Mesenchymal stem cell (in vitro differentiated cells and primary cell): ENCODE results near the gene HCK. TPM values are rescaled to one million over a fixed set of nuclear protein-coding genes. Genes with fewer than 3 reads are reported as not detected.

Source experiments
- DNase-seq: peaks from one replicate; pipeline ENCODE4 v3.0.0-alpha.2; 2013
- H2AFZ ChIP-seq: one replicate; pipeline ENCODE4 v1.6.1; 2013; ENCODE audit warnings: low read depth, mild to moderate bottlenecking, control low read depth, inconsistent platforms, low read length, moderate library complexity
- H2AK5ac ChIP-seq: 2 replicates; pipeline ENCODE4 v1.6.1; 2013; ENCODE audit warnings: low read length, moderate library complexity, mild to moderate bottlenecking, inconsistent platforms; ENCODE audit not compliant: severe bottlenecking
- H2BK120ac ChIP-seq: one replicate; pipeline ENCODE4 v1.6.1; 2013; ENCODE audit warnings: low read depth, mild to moderate bottlenecking, inconsistent platforms, low read length, moderate library complexity
- H2BK12ac ChIP-seq, 2 experiments: one replicate each; pipeline ENCODE4 v1.6.1; 2013; ENCODE audit warnings: inconsistent platforms in 2 of 2, low read length in 2 of 2, mild to moderate bottlenecking in 2 of 2, moderate library complexity in 2 of 2, control low read depth in 1 of 2
- H2BK15ac ChIP-seq: one replicate; pipeline ENCODE4 v1.6.1; 2013; ENCODE audit warnings: mild to moderate bottlenecking, low read depth, inconsistent platforms; ENCODE audit not compliant: poor library complexity, severe bottlenecking
- H2BK5ac ChIP-seq: 2 replicates; pipeline ENCODE4 v1.6.1; 2013; ENCODE audit warnings: low read depth, mild to moderate bottlenecking, low read length, control low read depth, inconsistent platforms; ENCODE audit not compliant: poor library complexity, severe bottlenecking
- H3K14ac ChIP-seq, 2 experiments: one replicate each; pipeline ENCODE4 v1.6.1; 2013; ENCODE audit warnings: inconsistent platforms in 2 of 2, low read length in 2 of 2, control low read depth in 1 of 2, mild to moderate bottlenecking in 1 of 2, moderate library complexity in 1 of 2
- H3K18ac ChIP-seq, 2 experiments: one replicate each; pipeline ENCODE4 v1.6.1; 2013; ENCODE audit warnings: inconsistent platforms in 2 of 2, low read length in 2 of 2, control low read depth in 1 of 2, low read depth in 1 of 2, mild to moderate bottlenecking in 1 of 2
- H3K23ac ChIP-seq, 2 experiments: one replicate each; pipeline ENCODE4 v1.6.1; 2013; ENCODE audit warnings: inconsistent platforms in 2 of 2, low read length in 2 of 2, mild to moderate bottlenecking in 2 of 2, moderate library complexity in 2 of 2, control low read depth in 1 of 2
- H3K27ac ChIP-seq: 2 replicates; pipeline ENCODE4 v1.5.1; 2013; ENCODE audit warnings: mild to moderate bottlenecking, moderate library complexity, low read length, control low read depth, inconsistent platforms; ENCODE audit not compliant: poor library complexity, severe bottlenecking
- H3K27me3 ChIP-seq, 2 experiments: 2 replicates each; pipeline versions ENCODE4 v1.6.1 to v1.7.0; 2013; ENCODE audit warnings: low read length in 2 of 2, mild to moderate bottlenecking in 2 of 2, moderate library complexity in 2 of 2, control low read depth in 1 of 2, inconsistent platforms in 1 of 2; ENCODE audit not compliant: control insufficient read depth in 1 of 2, insufficient read depth in 1 of 2
- H3K36me3 ChIP-seq, 2 experiments: 2 replicates each; pipeline versions ENCODE4 v1.6.1 to v1.7.0; 2013; ENCODE audit warnings: low read length in 2 of 2, control low read depth in 1 of 2, inconsistent platforms in 1 of 2, low read depth in 1 of 2, mild to moderate bottlenecking in 1 of 2; ENCODE audit not compliant: insufficient read depth in 2 of 2, control insufficient read depth in 1 of 2
- H3K4ac ChIP-seq, 2 experiments: one replicate each; pipeline ENCODE4 v1.6.1; 2013; ENCODE audit warnings: inconsistent platforms in 2 of 2, low read length in 2 of 2, mild to moderate bottlenecking in 2 of 2, moderate library complexity in 2 of 2, control low read depth in 1 of 2, low read depth in 1 of 2
- H3K4me1 ChIP-seq: 2 replicates; pipeline ENCODE4 v1.6.1; 2013; ENCODE audit warnings: low read depth, low read length, control low read depth; ENCODE audit not compliant: control insufficient read depth, insufficient read depth
- H3K4me2 ChIP-seq: 2 replicates; pipeline ENCODE4 v1.6.1; 2013; ENCODE audit warnings: low read length, mild to moderate bottlenecking, inconsistent platforms; ENCODE audit not compliant: poor library complexity, severe bottlenecking
- H3K4me3 ChIP-seq, 2 experiments: 2 replicates each; pipeline versions ENCODE4 v1.5.1 to v1.7.0; 2013; ENCODE audit warnings: low read length in 2 of 2, mild to moderate bottlenecking in 2 of 2, control low read depth in 1 of 2, low read depth in 1 of 2; ENCODE audit not compliant: insufficient read depth in 1 of 2
- H3K79me1 ChIP-seq: replicated peaks from 2 replicates; pipeline ENCODE4 v1.6.1; 2013; ENCODE audit warnings: mild to moderate bottlenecking, control low read depth, low read length, inconsistent platforms; ENCODE audit not compliant: poor library complexity, severe bottlenecking
- H3K9ac ChIP-seq: 2 replicates; pipeline ENCODE4 v1.7.0; 2013; ENCODE audit warnings: mild to moderate bottlenecking, low read length, moderate library complexity
- H3K9me3 ChIP-seq: 2 replicates; pipeline ENCODE4 v1.7.0; 2013; ENCODE audit warnings: mild to moderate bottlenecking, low read length; ENCODE audit not compliant: control insufficient read depth
- H4K8ac ChIP-seq: one replicate; pipeline ENCODE4 v1.6.1; 2013; ENCODE audit warnings: inconsistent platforms, mild to moderate bottlenecking, low read length, moderate library complexity
- H4K91ac ChIP-seq: one replicate; pipeline ENCODE4 v1.6.1; 2013; ENCODE audit warnings: mild to moderate bottlenecking, low read length, inconsistent platforms
- WGBS: methylation state at CpG from one replicate; pipeline ENCODE4 v1.1.7; 2013; ENCODE audit warnings: mixed read lengths; 5-methylcytosine and 5-hydroxymethylcytosine counted together
- polyA plus RNA-seq, 2 experiments: library from polyadenylated mRNA; stranded (reverse); fragments of 200-250 nt; gene quantifications; one replicate each; pipeline ENCODE4 v1.2.3, GENCODE V29; 2013

Gene HCK
- polyA plus RNA-seq (2013, experiment 1 of 2) = not detected
- 0.03 TPM for polyA plus RNA-seq (2013, experiment 2 of 2)

DNA sequence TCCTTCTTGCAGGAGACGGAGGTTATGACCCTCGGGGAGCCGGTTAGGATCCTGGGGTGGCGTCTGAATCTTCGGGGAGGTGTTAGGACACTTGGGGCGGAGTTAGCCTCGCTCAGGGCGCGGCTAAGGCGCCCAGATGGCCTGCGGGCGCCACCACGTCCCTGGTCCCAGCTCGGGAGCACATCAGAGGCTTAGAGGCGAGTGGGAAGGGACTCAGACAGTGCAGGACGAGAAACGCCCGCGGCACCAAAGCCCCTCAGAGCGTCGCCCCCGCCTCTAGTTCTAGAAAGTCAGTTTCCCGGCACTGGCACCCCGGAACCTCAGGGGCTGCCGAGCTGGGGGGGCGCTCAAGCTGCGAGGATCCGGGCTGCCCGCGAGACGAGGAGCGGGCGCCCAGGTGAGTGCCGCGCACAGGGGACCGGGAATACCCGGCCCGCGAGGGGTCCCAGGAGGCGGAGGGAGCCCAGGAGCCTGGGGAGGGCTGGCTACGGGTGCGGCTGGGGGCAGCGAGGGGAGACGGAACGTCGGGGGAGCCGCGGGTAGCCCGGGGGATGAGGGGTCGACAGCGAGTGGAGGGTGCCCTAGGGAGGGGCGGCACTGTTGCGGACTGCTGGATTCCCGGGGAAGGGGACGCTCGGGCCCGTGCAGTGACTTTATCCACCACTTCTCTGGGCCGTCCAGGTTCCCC, at the start of gene HCK:
HCK (plus strand) TSS at position 153 of the 688 bp plus-strand sequence.
- Histone ChIP-seq H3K9ac (no peak within 1 kb of the TSS), H3K4me1 (peaks cover 8% of the 10 kb centered on the region), H3K4me3 (no peak within 1 kb of the TSS), H3K18ac (no peak within 1 kb of the TSS), H4K91ac (no peak within 1 kb of the TSS), H3K27me3 (peaks cover 68 to 80% of the 10 kb centered on the region in 2 experiments), H3K27ac (no peak within 1 kb of the TSS), H2BK12ac (no peak within 1 kb of the TSS), H3K4me2 (no peak within 1 kb of the TSS), H3K4ac (no peak within 1 kb of the TSS), H3K79me1 (no peaks in the 10 kb centered on the region), H2BK120ac (no peak within 1 kb of the TSS), H2AK5ac (no peak within 1 kb of the TSS), H2AFZ (peak within 1 kb of the TSS; percentile 19), H4K8ac (no peak within 1 kb of the TSS), H3K14ac (no peak within 1 kb of the TSS), H3K23ac (peak within 1 kb of the TSS in 1 of 2 experiments; percentile 96), H2BK15ac (peak within 1 kb of the TSS; percentile 23), H3K9me3 (no peaks in the 10 kb centered on the region), H2BK5ac (peak within 1 kb of the TSS; percentile 21), H3K36me3 (peaks cover 0 to 3% of the 10 kb centered on the region in 2 experiments)
- WGBS = 6% methylated on average over 58 of the region's 58 CpGs
- DNase-seq = no peak

- Histone ChIP-seq H3K27me3 (peaks cover 68 to 83% of the 10 kb centered on the region in 2 experiments), H2BK5ac (no peak overlapping the region), H2BK120ac (no peak overlapping the region), H3K79me1 (no peaks in the 10 kb centered on the region), H3K27ac (no peak overlapping the region), H4K91ac (no peak overlapping the region), H3K14ac (no peak overlapping the region), H4K8ac (no peak overlapping the region), H3K9me3 (no peaks in the 10 kb centered on the region), H2AFZ (no peak overlapping the region), H3K4ac (no peak overlapping the region), H3K9ac (no peak overlapping the region), H2BK15ac (no peak overlapping the region), H3K23ac (no peak overlapping the region), H3K4me1 (peaks cover 8% of the 10 kb centered on the region), H3K4me2 (no peak overlapping the region), H3K18ac (no peak overlapping the region), H3K4me3 (no peak overlapping the region), H2AK5ac (no peak overlapping the region), H3K36me3 (no peaks in the 10 kb centered on the region), H2BK12ac (no peak overlapping the region)
- WGBS = 71% methylated on average over 2 of the region's 2 CpGs
- no peak for DNase-seq
Measured at GRCh38 chr20:32003325-32003724, 48.7 kb upstream of the HCK start.

DNA sequence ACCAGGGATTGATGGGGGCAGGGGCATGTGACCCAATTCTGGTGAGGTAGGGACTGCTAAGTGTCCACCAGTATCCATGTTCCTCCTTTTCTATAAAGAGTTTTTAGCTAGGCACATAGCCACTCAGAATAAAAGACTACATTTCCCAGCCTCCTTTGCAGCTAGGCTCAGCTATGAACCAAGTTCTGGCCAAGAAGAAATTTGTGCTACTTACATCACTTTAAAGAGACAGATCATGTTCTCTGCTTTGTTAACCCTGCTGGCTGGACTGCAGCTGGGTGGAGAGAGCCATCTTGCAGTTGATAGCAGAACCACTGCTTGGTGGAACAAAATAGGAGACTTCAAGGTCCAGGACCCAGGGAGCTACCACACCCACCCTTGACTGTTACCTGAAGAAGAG, 47.1 kb upstream of the HCK start:
- Histone ChIP-seq H3K9ac (no peak overlapping the region), H2BK120ac (no peak overlapping the region), H2BK12ac (no peak overlapping the region), H4K8ac (no peak overlapping the region), H3K23ac (no peak overlapping the region), H3K9me3 (no peaks in the 10 kb centered on the region), H2BK5ac (no peak overlapping the region), H3K27ac (no peak overlapping the region), H2AFZ (no peak overlapping the region), H3K4me2 (no peak overlapping the region), H2AK5ac (no peak overlapping the region), H3K79me1 (no peaks in the 10 kb centered on the region), H3K4ac (no peak overlapping the region), H3K27me3 (peaks cover 70 to 72% of the 10 kb centered on the region in 2 experiments), H2BK15ac (no peak overlapping the region), H3K14ac (no peak overlapping the region), H3K18ac (no peak overlapping the region), H3K4me3 (no peak overlapping the region), H3K4me1 (peaks cover 8% of the 10 kb centered on the region), H4K91ac (no peak overlapping the region), H3K36me3 (no peaks in the 10 kb centered on the region)
- DNase-seq = peak; percentile 35

GRCh38 chr20:32006053-32006452, 46.0 kb upstream of the HCK start:
- no peaks in the 10 kb centered on the region for H3K9me3 ChIP-seq
- 72% methylated on average over 5 of the region's 5 CpGs for WGBS

More at GRCh38 chr20:32006053-32006452, 46.0 kb upstream of the HCK start:
- H3K14ac ChIP-seq = no peak overlapping the region
- H4K91ac ChIP-seq = no peak overlapping the region
- no peak overlapping the region for H3K4me2 ChIP-seq
- no peak overlapping the region for H2BK5ac ChIP-seq
- H2BK120ac ChIP-seq = no peak overlapping the region
- H3K27me3 ChIP-seq = peaks cover 69 to 70% of the 10 kb centered on the region in 2 experiments
- no peak overlapping the region for H2BK12ac ChIP-seq
- H3K4me1 ChIP-seq = peaks cover 8% of the 10 kb centered on the region
- no peak for DNase-seq
- no peak overlapping the region for H2AK5ac ChIP-seq
- no peaks in the 10 kb centered on the region for H3K79me1 ChIP-seq
- no peak overlapping the region for H3K27ac ChIP-seq
- no peak overlapping the region for H3K18ac ChIP-seq
- no peak overlapping the region for H3K4me3 ChIP-seq
- H2AFZ ChIP-seq = no peak overlapping the region
- H2BK15ac ChIP-seq = no peak overlapping the region
- no peak overlapping the region for H3K4ac ChIP-seq
- no peak overlapping the region for H4K8ac ChIP-seq
- no peak overlapping the region for H3K23ac ChIP-seq
- H3K36me3 ChIP-seq = no peaks in the 10 kb centered on the region
- no peak overlapping the region for H3K9ac ChIP-seq
